GM18505 (cell line): Measurements from ENCODE around the gene MGMT.

Experiments used
- ATAC-seq: cut with Tn5 transposase; IDR thresholded peaks from one replicate; pipeline ENCODE4 v1.9.1; 2021; ENCODE audit not compliant: unreplicated experiment
- POLR2A ChIP-seq: IDR thresholded peaks from 4 replicates; pipeline ENCODE4 v1.6.1; 2011; ENCODE audit warnings: borderline replicate concordance; ENCODE audit not compliant: insufficient read depth, insufficient read length; ENCODE audit errors: extremely low read depth

The MGMT gene

GRCh38 chr10:129598413-129598812 is 131.4 kb downstream of the MGMT start:
- ATAC-seq, result no peak

GRCh38 chr10:129599160-129599559 is 132.1 kb downstream of the MGMT start:
- ATAC-seq, result no peak
- no peak for TF ChIP-seq POLR2A

More at GRCh38 chr10:129598413-129598812, 131.4 kb downstream of the MGMT start:
- TF ChIP-seq POLR2A, result no peak

GRCh38 chr10:129601737-129602136 is 134.7 kb downstream of the MGMT start:
- ATAC-seq, result no peak
- TF ChIP-seq POLR2A, result no peak

GRCh38 chr10:129602938-129603535 is 136.0 kb downstream of the MGMT start:
- TF ChIP-seq POLR2A, result no peak
- ATAC-seq, result no peak

- ATAC-seq, result no peak
- TF ChIP-seq POLR2A, result no peak
Measured at GRCh38 chr10:129604333-129605032, 137.4 kb downstream of the MGMT start.

GRCh38 chr10:129605266-129605985 is 138.4 kb downstream of the MGMT start:
- no peak for TF ChIP-seq POLR2A
- ATAC-seq, result no peak

GRCh38 chr10:129605986-129606518 is 139.0 kb downstream of the MGMT start:
- no peak for TF ChIP-seq POLR2A

GRCh38 chr10:129607607-129608109 is 140.6 kb downstream of the MGMT start:
- ATAC-seq, result no peak
- no peak for TF ChIP-seq POLR2A

More at GRCh38 chr10:129605986-129606518, 139.0 kb downstream of the MGMT start:
- ATAC-seq, result no peak

GRCh38 chr10:129608653-129609052 is 141.6 kb downstream of the MGMT start:
- TF ChIP-seq POLR2A, result no peak

GRCh38 chr10:129609551-129609950 is 142.5 kb downstream of the MGMT start:
- no peak for TF ChIP-seq POLR2A
- ATAC-seq, result no peak

More at GRCh38 chr10:129608653-129609052, 141.6 kb downstream of the MGMT start:
- no peak for ATAC-seq

- no peak for ATAC-seq
- TF ChIP-seq POLR2A, result no peak
Measured at GRCh38 chr10:129612481-129613109, 145.6 kb downstream of the MGMT start.

- ATAC-seq, result no peak
Measured at GRCh38 chr10:129613377-129613980, 146.4 kb downstream of the MGMT start.

GRCh38 chr10:129614341-129614740 is 147.3 kb downstream of the MGMT start:
- TF ChIP-seq POLR2A, result no peak
- ATAC-seq, result no peak

More at GRCh38 chr10:129613377-129613980, 146.4 kb downstream of the MGMT start:
- no peak for TF ChIP-seq POLR2A

GRCh38 chr10:129615381-129615780 is 148.3 kb downstream of the MGMT start:
- no peak for ATAC-seq
- no peak for TF ChIP-seq POLR2A
